Measurements from ENCODE around the gene MAN1B1.

GRCh38 chr9:137115394-137116026 lies 28.7 kb downstream of the MAN1B1 start:
- TF ChIP-seq CTCF (IDR thresholded peaks at IDR 0.05; ENCODE audit: extremely low read depth in 1 of 2, insufficient read depth in 1 of 2, low read depth in 1 of 2, low read length in 2 of 2) (no peak), JUN (IDR thresholded peaks at IDR 0.05; ENCODE audit: borderline replicate concordance, insufficient read depth, insufficient read length, low read depth) (no peak), EZH2 (IDR thresholded peaks at IDR 0.05; ENCODE audit: borderline replicate concordance, low read depth, low read length, severe bottlenecking) (no peak), MAX (IDR thresholded peaks at IDR 0.05; ENCODE audit: insufficient read depth, insufficient read length) (no peak), POLR2AphosphoS5 (IDR thresholded peaks at IDR 0.05; ENCODE audit: insufficient read depth, low read depth, low read length) (no peak), POLR2A (IDR thresholded peaks at IDR 0.05; ENCODE audit: low read depth, low read length) (no peak)

Data from endothelial cell of umbilical vein (primary cell).